Right lobe of liver (tissue), 4 donors: ENCODE data around the gene BTBD6.

ENCODE experiments used
- CTCF ChIP-seq, 4 donors: fragments of 200-600 bp in 3 of 4; fragments of 450-650 bp in 1 of 4; IDR thresholded peaks; one replicate each; pipeline versions ENCODE4 v1.5.1 to v1.8.0; 2016 to 2022; ENCODE audit warnings: antibody characterized with exemption in 4 of 4, mild to moderate bottlenecking in 2 of 4
- POLR2A ChIP-seq: fragments of 450-650 bp; IDR thresholded peaks from one replicate; pipeline ENCODE4 v1.6.1; 2017; ENCODE audit warnings: antibody characterized with exemption, mild to moderate bottlenecking
- donor health status: DM: no; HTN: no; CAD: no.
- donor health status: DM: no; HTN: no; CAD: no.
- donor health status: DM: no; HTN: yes; CAD: no.

- TF ChIP-seq CTCF (IDR thresholded peaks at IDR 0.05) (no peak), POLR2A (no peak)
These were observed 38.7 kb upstream of the BTBD6 start for GRCh38 chr14:105209646-105210045.
